CD4-positive, alpha-beta T cell treated with Interleukin-4 for 1 hour (primary cell): ENCODE measurements around the gene EPN1.
A peak's percentile ranks its signal among the peaks of the same experiment; 100 is the strongest.

Source experiments
- DNase-seq, 2 donors: peaks; one replicate each; pipeline ENCODE4 v3.0.0-alpha.2; 2020 to 2022

EPN1 gene

DNA sequence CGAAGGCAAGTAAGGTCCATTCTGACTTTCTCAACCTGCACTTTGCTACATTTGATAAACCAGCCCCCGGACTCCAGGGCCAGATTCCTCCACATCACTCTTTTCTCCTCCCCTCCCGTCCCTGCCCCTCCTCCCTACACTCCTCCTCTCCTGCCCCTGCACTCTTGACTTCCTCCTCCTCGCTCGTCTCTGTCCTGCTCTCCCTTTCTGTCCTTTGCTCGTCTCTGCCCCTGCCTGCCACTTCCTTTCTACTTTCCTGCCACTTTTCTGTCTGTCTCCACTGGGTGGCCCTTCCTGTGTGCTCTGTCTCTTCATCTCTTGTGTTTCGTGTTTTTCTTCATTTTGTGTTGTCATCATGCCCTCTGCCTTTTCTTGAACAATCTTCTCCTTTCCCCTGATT lies 13.2 kb upstream of the EPN1 start:
- DNase-seq = no peak

DNA sequence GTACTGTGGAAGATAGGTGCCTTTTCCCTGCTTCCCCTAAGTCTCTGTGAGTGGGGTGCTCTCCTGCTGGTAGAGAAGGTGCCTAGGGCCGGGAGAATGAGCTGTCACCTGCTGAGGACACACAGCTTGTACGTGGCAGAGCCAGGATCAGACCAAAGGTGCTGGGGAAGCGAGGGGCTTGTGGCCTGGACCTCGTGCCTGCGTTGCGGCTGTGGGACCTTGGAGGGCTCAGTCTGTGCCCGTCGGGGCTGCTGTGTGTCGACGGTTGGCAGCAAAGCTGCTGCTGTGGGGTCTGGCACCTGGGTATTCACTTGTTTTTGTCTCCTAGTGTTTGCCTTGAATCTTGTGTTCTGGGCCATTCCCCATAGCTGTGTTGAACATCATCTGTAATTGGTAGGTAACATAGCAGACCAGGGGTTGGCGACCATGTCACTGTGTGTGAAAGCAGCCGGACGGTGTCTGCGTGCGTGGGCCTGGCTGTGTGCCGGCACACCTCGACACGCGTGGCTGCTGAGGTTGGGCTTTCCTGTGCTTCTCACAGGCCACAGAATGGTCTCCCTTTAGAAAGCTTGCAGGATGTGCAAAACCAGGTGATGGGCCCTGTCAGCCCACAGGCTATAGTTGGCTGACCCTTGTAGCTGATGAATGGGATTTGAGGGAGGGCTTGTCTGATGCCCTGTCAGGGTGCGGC lies 11.0 kb upstream of the EPN1 start:
- DNase-seq = no peak

DNA sequence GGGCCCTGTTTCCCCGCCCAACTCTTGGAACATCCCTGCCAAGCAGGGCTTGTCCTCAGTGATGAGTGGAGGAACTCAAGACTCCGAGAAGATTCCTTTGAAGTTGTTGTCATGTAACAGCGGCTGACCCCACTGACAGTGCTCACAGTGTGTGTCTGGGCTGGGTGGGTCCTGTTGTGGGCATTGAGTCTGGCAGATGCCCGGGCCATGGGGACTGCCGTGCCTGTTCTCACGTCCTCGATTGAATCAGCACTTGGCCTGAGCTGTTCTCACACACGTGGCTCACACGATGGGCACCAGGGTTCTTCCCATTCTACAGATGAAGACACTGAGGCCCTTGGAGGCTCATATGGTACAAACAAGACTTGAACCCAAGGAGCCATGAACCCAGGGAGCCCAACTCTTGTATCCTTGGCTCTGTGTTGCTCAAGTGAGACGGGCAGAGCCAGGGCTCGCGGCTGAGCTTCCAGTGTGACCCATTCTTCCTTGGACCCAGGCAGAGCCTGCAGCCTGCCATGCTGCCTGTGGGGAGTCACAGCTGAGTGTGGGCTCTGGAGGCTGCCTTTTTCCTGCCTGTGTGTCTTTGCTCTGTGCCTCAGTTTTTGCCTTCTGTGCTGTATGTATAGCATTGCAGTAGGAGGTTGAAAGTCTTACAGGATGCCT lies 8.6 kb upstream of the EPN1 start:
- DNase-seq = no peak

DNA sequence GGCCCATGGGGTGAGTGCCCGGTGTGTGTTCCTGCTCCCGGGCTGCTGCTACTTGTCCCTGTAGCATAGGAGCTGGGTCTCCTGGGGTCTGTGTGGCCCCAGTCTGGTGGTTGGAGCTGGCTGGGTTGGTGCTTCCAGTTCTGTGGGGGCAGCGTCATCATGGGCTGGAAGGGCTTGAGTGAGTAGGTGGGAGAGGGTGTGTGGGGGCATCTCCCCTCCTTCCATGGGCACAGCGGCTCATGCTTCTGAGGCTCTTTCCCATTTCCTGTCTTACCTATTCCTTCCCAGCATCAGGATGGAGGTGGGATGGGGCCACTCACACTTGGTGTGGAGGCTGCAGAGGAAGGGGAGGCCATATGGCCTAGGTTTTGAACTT lies 8.0 kb upstream of the EPN1 start:
- DNase-seq = no peak

DNA sequence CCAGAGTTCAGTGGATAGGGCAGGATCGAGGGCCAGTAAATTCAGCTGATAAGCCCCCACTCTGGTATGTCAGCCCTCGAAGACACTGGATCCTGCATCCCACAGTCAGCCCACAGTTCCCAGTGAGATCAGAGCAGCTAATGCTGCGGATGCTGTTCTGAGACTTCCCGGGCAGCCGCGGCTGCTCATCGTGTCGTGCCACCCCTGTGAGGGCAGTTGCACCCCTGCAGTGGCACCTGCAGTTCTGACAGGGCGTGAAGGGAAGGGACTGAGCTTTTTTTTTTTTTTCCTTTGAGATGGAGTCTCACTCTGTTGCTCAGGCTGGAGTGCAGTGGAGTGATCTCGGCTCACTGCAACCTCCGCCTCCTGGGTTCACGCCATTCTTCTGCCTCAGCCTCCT lies 7.5 kb upstream of the EPN1 start:
- no peak for DNase-seq

DNA sequence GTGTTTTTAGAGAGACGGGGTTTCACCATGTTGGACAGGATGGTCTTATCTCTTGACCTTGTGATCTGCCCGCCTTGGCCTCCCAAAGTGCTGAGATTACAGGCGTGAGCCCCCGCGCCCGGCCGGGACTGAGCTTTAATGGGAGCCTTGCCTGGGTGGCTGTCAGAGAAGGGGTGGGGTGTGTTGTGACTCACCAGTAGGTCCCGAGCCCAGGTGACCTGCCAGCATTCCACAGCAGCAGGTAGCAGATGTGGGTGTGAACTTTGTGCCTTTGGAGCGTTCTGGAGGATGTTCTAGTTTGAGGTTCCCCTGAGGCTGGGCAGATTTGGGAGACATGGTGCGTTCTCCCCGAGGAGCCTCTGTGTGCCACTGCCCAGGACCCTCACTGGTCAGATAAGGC lies 7.1 kb upstream of the EPN1 start:
- no peak for DNase-seq

DNA sequence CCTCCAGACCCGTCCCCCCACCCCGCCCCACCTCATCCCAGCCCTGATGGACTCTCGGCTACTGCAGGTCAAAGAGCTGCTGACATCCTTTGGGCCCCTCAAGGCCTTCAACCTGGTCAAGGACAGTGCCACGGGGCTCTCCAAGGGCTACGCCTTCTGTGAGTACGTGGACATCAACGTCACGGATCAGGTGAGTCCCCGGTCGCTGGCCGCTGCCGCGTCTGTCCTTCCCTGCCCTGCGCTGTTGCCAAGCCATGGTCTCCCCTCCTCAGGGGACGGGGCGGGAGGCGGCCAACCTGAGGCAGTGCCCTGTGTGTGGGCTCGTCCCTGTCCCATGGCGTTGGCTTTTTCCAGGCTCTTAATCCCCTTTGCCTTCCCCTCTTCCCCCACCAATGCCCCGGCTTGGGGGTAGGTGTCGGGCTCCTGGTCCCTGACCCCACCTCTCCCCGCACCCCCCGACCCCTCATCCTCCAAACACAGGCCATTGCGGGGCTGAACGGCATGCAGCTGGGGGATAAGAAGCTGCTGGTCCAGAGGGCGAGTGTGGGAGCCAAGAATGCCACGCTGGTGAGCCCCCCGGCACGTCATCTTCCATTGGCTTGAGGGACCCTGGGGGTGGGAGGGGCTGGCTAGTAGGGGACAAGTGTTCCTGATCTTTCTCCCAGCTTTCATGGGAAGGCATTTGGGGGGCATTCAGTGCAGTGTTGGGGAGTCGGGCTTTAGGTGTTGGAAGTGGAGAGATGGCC lies 6.2 kb upstream of the EPN1 start:
- no peak for DNase-seq

DNA sequence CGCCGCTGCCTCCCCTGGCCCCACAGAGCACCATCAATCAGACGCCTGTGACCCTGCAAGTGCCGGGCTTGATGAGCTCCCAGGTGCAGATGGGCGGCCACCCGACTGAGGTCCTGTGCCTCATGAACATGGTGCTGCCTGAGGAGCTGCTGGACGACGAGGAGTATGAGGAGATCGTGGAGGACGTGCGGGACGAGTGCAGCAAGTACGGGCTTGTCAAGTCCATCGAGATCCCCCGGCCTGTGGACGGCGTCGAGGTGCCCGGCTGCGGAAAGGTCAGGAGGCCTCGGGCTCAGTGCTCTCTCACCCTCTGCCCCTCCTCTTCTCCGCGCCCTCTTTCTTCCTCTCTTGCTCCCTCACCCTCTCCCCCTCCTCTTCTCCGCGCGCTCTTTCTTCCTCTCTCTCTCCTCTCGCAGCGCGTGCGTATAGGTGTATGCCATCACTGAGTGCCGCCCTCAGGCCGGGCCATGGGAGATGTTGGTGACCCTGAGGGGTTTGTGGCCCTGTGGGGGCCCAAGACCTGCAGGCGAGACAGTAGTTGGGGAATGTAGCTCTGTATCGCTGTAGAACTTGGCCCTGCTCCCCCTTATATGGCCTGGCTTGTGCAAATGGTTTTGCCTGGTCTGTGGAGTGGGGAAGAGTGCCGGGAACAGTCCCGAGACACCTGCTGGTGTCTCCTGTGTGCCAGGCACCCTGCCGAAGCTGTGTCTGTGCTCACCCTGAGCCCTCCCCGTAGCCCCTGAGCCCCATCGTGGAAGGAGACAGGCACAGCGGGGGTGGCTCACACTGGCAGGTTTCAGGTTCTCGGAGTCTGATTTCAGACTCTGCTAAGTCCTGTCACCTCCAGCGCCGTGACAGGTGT lies 5.4 kb upstream of the EPN1 start:
- no peak for DNase-seq

DNA sequence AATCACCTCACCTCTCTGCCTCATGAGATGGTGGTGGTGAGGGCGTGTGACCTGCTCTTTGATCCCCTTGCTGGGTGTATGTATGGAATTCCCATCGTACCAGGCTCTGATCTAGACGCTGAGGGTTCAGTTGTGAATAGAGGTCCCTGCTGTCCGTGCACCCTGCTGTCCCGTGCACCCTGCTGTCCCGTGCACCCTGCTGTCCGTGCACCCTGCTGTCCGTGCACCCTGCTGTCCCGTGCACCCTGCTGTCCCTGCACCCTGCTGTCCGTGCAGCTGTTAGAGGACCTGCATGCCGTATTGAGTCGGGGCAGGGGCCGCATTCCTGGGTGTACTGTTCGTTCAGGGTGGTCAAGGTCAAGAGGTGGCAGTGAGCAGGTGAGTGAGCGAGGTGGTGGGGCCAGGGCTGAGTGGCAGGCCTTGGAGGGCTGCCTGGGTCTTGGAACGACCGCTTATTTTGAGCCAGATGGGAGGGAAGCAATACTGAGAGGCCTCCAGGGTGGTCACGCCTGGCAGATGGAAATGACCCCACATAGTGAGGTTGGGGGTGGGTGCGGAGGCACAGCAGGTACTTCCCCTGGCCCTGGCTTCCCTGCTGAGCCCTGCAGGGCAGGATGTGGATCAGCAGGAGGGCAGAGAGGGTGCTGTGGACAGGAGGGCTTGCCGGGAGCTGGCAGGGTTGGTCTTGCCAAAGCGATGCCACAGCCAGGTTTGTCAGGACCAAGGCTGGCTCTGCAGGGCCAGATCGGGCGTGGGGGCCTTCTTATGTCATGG lies 4.6 kb upstream of the EPN1 start:
- DNase-seq = no peak

DNA sequence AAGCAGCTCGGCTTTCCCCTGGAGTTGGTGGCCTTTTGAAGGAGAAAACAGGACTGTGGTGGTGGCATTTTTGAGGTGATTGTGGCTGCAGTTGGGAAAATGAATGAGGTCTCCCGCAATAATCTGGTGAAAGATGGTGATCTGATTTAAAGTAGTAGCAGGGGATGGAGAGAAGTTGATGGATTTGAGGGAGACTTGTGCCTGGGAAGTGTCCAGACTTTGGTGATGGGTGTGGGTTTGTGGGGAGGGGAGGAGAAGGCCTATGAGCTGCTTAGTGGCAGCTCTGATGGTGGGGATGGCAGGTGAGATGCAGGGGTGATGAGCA lies 4.0 kb upstream of the EPN1 start:
- DNase-seq = no peak

DNA sequence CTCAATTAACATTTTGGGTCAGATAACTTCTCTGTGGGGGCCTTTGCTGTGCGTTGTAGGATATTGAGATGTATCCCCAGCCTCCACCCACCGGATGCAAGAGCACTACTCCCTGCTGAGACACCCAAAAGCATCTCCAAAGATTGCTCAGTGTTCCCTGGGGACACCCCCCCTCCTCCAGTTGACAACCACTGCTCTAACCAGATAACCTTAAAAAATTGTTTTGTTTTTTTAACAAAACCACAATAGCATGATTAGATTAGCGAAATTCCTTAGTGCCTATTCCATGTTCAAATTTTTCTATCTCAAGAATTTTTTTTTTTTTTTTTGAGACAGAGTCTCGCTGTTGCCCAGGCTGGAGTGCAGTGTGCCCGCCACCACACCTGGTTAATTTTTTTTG lies 2.6 kb upstream of the EPN1 start:
- DNase-seq = no peak

DNA sequence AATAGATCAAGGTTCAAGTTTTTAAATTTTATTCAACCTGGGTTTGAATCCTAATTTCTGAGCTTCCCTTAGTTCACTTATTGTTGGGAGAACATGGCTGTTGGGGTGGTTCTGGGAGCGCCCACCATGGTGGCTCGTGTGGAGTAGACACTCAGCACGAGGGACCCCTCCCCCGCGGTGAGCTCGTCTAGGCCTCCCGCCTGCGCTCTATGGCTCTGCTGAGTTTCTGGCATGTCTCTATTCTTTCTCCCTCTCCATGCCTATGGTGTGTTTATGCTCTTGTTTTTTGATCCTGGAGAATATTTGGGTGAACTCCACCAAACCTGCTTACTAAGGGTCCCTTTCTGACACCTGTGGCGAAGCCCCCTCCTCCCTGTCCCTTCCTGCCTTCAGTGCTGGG lies 1.6 kb upstream of the EPN1 start:
- DNase-seq = no peak

DNA sequence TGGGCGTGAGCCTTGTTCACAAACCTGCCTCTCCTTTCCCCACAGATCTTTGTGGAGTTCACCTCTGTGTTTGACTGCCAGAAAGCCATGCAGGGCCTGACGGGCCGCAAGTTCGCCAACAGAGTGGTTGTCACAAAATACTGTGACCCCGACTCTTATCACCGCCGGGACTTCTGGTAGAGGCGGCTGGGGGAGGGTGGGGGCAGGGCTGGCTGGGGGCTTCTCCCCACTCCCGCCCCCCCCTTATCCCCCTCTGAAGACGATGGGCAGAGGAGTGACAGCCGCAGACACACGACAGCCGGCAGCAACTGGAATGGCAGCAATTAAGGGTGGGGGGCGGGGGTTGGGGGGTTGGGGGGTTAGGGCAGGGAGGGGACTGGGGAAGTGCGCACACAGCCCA lies 1.1 kb upstream of the EPN1 start:
- no peak for DNase-seq

DNA sequence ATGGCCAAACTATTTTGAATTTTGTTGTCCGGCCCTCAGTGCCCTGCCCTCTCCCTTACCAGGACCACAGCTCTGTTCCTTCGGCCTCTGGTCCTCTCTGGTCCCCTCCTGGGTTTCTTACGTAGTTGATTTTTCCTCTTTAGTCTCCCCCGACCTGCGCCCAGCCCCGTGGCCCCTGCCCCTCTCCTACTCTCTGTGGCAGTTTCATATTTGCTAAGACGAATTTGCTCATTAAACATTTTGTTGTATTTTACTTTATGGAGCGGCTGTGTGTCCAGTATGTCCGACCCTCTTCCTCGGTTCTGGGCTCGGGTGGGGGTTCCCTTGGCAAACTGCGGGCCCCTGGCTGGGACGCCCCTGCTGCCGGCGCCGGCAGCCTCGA lies 576 bp upstream of the EPN1 start:
- DNase-seq = no peak

DNA sequence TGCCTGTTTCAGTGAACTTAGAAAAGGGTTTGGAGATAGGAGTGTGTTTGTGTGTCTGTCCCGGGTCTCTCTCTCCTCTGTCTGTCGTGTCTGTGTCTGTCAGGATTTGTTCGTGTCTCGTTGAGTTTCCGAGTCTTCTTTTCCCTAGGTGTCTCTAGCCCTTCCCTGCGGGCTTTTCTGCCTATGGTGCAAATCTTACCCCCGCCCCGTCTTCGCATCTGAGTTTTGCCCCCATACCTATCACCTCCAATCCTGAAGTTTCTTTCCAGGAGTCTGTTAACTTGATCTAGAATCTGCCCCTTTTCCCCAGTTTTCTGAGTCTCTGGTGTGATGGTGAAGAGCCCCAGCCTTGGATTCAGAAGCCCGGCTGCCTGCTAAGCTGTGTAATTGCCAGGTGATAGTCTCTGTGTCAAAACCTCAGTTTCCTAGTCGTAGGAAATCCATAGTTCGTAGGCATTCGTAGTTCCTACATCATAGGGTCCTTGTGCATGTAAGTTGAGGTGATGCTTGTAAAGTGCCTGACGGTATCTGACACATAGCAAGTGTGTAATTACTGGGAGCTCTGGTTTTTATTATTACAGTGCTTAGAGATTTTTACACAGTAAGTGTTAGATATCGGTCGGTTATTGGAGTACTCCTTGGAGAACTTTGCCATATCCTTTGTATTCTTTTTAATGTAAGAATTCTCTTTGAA lies 782 bp downstream of the EPN1 start:
- DNase-seq = no peak

DNA sequence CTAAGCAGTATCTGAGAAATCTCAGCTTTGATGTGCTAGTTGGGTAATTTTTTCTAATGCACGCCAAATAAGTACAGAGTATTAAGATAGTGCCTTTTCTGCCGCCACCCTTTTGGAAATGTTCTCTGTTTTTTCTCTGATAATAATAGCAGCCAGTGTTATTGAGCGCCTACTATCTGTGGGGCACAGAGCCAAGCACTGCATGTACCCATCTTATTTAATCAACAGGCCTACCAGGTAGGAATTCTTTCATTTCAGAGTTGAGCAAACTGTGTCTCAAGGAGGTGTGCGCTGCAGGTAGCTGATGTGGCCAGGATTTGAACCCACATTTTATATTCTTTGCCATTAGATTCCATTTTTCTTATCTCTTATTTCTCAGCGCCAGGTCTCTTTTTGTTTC lies 1.4 kb downstream of the EPN1 start:
- no peak for DNase-seq

DNA sequence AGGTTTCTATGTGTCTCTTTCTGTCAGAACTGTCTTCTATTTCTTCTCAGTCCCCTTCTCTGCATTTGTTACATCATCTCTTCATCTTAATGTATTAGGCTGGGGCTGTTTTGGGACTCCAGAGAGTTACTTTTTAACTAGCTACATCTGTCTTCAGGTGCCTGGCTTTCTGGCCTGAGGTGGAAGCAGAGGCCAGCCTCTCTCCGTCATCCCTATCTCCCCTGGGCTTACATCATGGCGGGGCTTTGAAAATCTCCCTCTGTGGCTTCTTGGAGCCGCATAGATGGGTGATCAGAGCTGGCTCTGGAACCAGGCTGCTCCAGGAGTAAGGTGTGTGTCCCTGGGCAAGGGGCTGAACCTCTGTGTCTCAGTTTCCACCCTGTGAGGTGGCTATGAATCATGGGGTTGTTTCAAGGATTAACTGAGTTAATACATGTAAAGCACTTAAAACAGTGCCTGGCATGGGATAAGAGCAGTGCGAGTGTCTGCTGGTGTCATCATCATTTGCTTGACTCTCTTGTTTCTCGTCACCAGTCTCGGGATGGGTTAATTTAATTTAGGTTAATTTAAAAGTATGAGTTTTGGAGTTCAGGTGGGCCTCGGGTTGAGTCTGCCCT lies 2.0 kb downstream of the EPN1 start:
- no peak for DNase-seq

DNA sequence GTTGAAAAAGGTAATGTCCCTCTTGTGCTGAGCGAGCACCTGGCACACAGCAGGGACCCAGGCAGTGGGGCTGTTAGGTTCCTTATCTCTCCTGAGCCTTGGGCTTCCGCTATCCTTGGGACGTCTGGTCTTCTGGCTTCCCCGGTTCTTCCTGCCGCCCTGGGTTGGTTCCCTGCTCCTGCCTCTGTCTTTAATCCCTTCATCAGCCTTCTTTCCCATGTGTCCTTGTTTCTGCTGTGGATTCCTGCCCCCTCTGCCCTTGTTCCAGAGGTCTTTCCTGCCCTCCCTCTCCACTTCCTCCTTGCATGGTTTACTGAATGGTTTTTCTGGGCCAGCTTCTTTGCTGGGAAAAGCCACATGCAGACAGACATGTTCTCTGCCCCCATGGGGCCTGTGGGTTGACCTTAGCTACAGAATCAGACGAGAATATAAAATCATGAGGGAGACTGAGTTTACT lies 2.6 kb downstream of the EPN1 start:
- DNase-seq = no peak

DNA sequence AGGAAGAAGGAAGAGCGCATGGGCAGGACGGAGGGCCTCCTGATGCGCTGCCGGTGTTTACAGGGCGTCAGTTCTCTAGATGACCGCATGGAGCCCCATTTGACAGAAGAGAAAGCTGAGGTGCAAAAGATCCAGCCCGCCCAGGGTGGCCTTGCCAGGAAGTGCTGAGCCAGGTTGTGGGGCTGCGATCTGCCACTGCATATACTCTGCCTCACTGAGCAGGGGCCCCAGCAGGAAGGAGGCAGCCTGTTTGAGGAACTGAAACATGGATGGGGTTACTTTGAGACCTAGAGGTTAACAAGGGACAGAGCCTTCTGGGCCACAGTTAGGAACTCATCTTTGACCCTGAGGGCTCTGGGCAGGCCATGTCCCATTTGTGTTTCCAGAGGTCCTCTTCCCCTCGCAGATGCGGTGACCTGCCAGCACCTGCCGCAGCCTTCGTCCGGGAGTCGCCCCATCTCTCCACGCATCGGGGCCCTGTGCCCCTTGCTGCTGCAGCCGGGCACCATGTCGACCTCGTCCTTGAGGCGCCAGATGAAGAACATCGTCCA lies 3.2 kb downstream of the EPN1 start:
- DNase-seq = peak; percentile 26 to 84

DNA sequence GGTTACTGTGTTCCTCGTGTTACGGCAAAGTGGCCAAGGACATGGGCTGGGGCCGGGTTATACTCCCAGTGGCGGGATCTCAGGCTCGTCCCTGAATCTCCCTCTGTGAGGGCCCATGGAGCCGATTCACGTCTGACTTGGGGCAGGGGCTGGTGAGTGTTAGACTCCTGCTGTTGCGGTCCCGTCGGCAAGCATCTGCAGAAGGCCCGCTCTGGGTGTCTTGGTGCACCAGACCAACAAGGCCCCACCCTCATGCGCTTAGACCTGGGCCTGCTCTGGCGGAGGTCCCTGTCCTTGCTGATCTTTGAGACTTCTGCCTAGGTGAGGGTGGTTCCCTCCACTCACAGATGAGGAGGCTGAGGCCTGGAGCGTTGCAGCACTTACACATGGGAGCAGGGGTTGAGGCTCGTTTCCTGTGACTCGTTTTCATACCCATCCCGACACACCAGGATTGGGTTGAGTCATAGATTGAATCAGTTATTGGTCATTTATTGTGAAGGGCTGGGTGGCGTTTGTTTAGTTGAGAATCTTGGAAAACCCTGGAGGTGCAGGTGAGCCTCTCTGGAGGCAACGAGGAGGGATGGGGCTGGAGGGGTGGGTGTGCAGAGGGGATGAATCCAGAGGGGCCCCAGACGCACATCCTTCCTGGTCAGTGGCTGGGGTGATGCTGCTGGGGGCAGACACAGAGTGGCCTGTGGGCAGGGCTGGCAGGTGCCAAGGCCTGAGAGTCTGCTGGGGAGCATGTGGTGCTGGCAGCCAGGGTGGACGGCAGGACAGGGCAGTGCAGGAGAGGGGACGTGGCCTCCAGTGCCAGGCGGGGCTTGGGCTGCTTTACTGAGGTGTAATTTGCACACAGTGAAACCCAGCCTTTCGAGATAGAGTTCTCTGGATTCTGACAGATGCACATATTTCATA lies 4.6 kb downstream of the EPN1 start:
- DNase-seq = no peak
